ENCODE results near the gene FAM50A. TPM values are rescaled to one million over a fixed set of nuclear protein-coding genes. Genes with fewer than 3 reads are reported as not detected.

FAM50A gene
- total RNA-seq, 2 experiments from 2014 or later, result 66.2 to 70.5 TPM

GRCh38 chrX:154478728-154479622, 35.0 kb downstream of the FAM50A start, which contains the start of gene LAGE3:
Gene LAGE3 (minus strand): TSS chrX:154479281. CDS start chrX:154478915, 366 bp downstream.
- H3K4me3 Mint-ChIP-seq, result peak within 1 kb of the TSS; percentile 77
- no peaks in the 10 kb centered on the region for H3K27me3 Mint-ChIP-seq
- H3K9me3 Mint-ChIP-seq (ENCODE audit: low read depth), result no peaks in the 10 kb centered on the region
- H3K36me3 Mint-ChIP-seq, result peaks cover 4% of the 10 kb centered on the region
- CTCF ChIA-PET, result interaction anchor here (1.0 kb wide), 1 partner anchor 48 kb away, joined by 4 read pairs; no protein-coding TSS in a partner anchor
- DNase-seq (peak; percentile 95), ATAC-seq (peak; percentile 96)
- peaks cover 30% of the 10 kb centered on the region for H3K4me1 Mint-ChIP-seq
- H3K27ac Mint-ChIP-seq, result peak within 1 kb of the TSS; percentile 85

DNA sequence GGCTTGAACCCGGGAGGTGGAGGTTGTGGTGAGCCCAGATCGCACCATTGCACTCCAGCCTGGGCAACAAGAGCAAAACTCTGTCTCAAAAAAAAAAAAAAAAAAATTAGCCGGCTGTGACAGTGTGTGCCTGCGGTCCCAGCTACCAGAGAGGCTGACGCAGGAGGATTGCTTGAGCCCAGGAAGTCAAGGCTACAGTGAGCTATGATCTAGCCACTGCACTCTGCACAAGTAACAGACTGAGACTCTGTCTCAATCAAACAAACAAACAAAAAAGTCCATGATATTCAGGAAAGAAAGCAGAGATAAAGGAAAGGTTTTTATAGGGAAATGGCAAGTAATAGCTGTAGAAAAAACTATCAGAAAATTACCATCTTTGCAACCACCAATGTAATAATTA, 37.3 kb downstream of the FAM50A start:
- CTCF ChIA-PET, result interaction anchor here (1.2 kb wide), 1 partner anchor 108 kb away, joined by 3 read pairs; no protein-coding TSS in a partner anchor
- Mint-ChIP-seq H3K27me3 (no peaks in the 10 kb centered on the region), H3K36me3 (peaks cover 2% of the 10 kb centered on the region), H3K27ac (no peak overlapping the region), H3K9me3 (ENCODE audit: low read depth) (no peaks in the 10 kb centered on the region), H3K4me1 (peaks cover 35% of the 10 kb centered on the region), H3K4me3 (no peak overlapping the region)
- no peak for ATAC-seq
- DNase-seq, result no peak

GRCh38 chrX:154481911-154482601, 38.1 kb downstream of the FAM50A start:
- H3K9me3 Mint-ChIP-seq (ENCODE audit: low read depth), result no peaks in the 10 kb centered on the region
- CTCF ChIA-PET, result interaction anchor here (0.6 to 1.2 kb wide), 2 partner anchors 108 to 819 kb away, joined by 3 to 6 read pairs; no protein-coding TSS in a partner anchor
- no peak for ATAC-seq
- DNase-seq, result no peak
- peak overlapping the region; percentile 9 for H3K4me3 Mint-ChIP-seq
- H3K4me1 Mint-ChIP-seq, result peaks cover 30% of the 10 kb centered on the region
- no peak overlapping the region for H3K27ac Mint-ChIP-seq
- H3K36me3 Mint-ChIP-seq, result peaks cover 2% of the 10 kb centered on the region
- no peaks in the 10 kb centered on the region for H3K27me3 Mint-ChIP-seq

DNA sequence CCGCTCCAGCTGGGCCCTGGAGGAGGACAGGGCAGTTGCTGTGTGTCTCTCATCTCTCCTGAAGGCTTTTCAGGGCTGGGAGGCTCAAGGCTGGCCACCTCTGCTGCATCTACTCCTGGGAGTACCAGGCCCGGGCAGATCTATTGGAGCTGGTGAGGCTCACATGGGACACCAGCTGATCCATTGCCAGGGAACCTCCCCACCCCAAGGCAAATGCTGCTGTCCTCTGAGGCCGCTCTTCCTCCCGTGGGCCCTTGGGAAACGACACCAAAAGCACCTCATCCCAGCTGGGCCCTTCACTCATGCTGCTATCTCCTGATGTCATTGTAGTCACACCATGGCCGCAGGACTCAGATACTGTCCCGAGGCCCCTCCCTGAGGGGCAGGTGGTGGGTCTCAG, 38.8 kb downstream of the FAM50A start:
- Mint-ChIP-seq H3K36me3 (peaks cover 2% of the 10 kb centered on the region), H3K4me3 (no peak overlapping the region), H3K27me3 (no peaks in the 10 kb centered on the region), H3K27ac (no peak overlapping the region), H3K9me3 (ENCODE audit: low read depth) (no peaks in the 10 kb centered on the region), H3K4me1 (peaks cover 27% of the 10 kb centered on the region)
- CTCF ChIA-PET, result interaction anchor here (0.6 kb wide), 1 partner anchor 820 kb away, joined by 6 read pairs; no protein-coding TSS in a partner anchor
- no peak for ATAC-seq
- DNase-seq, result no peak

GRCh38 chrX:154483325-154483724, 39.4 kb downstream of the FAM50A start:
- no peak for DNase-seq
- peaks cover 28% of the 10 kb centered on the region for H3K4me1 Mint-ChIP-seq
- CTCF ChIA-PET, result interaction anchor here (1.3 kb wide), 1 partner anchor 85 kb away, joined by 3 read pairs; the partner anchor contains the start of gene RPL10
- no peak for ATAC-seq
- no peak overlapping the region for H3K4me3 Mint-ChIP-seq
- no peak overlapping the region for H3K27ac Mint-ChIP-seq
- H3K27me3 Mint-ChIP-seq, result no peaks in the 10 kb centered on the region
- H3K36me3 Mint-ChIP-seq, result peaks cover 2% of the 10 kb centered on the region
- no peaks in the 10 kb centered on the region for H3K9me3 Mint-ChIP-seq (ENCODE audit: low read depth)

DNA sequence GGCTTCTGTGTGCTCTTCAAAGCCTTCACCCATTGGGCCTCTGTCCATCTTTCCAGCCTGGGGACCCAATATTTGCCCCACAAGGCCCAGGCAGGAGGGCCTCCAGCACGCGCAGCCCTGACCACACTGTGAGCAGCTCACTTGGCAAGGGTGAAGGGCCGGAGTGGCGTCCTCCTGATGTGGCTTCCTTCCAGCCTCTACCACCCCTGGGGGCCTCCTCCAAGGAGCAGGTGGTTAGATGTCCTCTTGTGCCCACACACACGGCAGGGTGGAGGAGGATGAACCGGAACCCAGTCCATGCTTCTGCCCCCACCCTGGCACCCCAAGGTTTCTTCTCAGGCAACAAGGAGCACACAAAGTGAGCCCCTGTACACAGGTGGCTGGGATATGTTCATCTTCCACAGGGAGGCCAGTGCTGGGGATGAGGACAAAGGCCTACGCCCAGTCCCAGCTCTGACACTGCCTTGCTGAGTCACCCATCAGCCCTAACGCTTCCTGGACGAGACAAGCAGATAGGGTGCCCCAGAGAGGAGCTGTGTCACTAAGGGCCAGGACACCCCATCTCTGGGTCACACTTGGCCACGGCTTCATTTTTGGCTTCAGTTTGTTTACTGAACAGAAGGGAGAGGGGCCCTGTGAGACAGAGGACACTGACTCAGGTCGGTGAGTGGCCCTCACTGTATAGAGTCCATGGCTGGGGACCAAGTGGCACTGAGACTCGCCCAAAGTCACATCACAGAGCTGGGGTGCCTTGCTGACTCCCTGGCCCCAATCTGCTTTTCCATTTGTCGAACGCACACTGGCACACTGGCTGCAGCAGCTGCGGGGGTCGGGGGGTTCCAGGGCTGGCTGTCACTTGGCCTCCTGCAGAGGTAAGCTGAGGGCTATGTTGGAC, 40.6 kb downstream of the FAM50A start:
- H3K4me3 Mint-ChIP-seq, result no peak overlapping the region
- no peaks in the 10 kb centered on the region for H3K9me3 Mint-ChIP-seq (ENCODE audit: low read depth)
- no peaks in the 10 kb centered on the region for H3K27me3 Mint-ChIP-seq
- no peak overlapping the region for H3K27ac Mint-ChIP-seq
- peaks cover 36% of the 10 kb centered on the region for H3K4me1 Mint-ChIP-seq
- H3K36me3 Mint-ChIP-seq, result peaks cover 2% of the 10 kb centered on the region
- DNase-seq, result no peak
- ATAC-seq, result no peak
- CTCF ChIA-PET, result interaction anchor here (1.3 kb wide), 2 partner anchors 43 to 86 kb away, joined by 3 read pairs; partner anchors contain the start of gene RPL10

DNA sequence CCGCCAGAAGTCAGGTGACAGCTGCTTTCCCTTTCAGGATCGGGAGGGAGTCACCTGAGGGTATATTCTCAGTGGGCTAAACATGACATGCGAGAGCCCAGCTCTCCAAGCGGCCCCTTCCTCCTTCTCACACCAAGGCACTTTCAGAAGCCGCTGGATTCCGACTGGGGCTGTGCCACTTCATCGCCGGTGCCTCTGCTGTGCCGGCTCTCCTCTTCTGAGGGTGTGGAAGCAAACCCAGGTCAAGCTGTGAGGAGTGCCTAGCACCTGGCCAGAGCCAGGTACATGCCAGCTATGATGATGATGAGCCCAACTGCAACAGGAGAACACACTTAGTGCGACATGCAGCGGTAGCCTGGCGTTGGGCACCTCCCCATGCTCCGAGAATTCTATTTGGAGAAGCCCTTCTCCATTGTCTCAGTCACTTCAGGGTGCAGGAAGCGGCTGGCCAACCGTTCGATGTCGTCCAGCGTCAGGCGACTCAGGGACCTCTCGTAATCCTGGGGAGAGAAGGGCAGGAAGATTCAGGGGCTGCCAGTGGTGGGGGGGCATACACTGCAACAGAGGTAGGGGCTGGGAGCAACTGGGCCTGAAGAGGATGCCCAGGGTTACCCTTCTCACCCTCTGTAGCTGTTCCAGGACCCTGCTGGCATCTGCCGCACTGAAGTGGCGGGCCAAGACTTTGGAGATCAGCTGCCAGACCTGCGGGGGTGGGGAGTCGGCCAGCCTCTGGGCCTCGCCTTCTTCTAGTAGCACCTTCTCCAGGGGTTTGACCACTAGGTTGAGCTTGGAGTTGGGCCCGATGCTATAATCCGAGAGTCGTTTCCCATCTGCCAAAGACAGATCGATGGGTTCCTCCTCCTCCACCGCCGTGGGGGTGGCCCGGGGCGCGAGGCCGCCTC, 41.5 kb downstream of the FAM50A start:
- no peak for DNase-seq
- CTCF ChIA-PET, result interaction anchor here (1.0 to 1.6 kb wide), 3 partner anchors 42 to 56 kb away, joined by 3 read pairs; no protein-coding TSS in a partner anchor
- peaks cover 2% of the 10 kb centered on the region for H3K36me3 Mint-ChIP-seq
- H3K4me3 Mint-ChIP-seq, result peak overlapping the region; percentile 61
- peak overlapping the region; percentile 76 for H3K27ac Mint-ChIP-seq
- ATAC-seq, result no peak
- no peaks in the 10 kb centered on the region for H3K9me3 Mint-ChIP-seq (ENCODE audit: low read depth)
- H3K27me3 Mint-ChIP-seq, result no peaks in the 10 kb centered on the region
- H3K4me1 Mint-ChIP-seq, result peaks cover 37% of the 10 kb centered on the region

GRCh38 chrX:154486052-154486395, 42.1 kb downstream of the FAM50A start:
- Mint-ChIP-seq H3K9me3 (ENCODE audit: low read depth) (no peaks in the 10 kb centered on the region), H3K27ac (no peak overlapping the region), H3K36me3 (peaks cover 2% of the 10 kb centered on the region), H3K4me3 (peak overlapping the region; percentile 63), H3K4me1 (peaks cover 39% of the 10 kb centered on the region), H3K27me3 (no peaks in the 10 kb centered on the region)
- CTCF ChIA-PET, result interaction anchor here (1.0 to 1.6 kb wide), 4 partner anchors 42 to 113 kb away, joined by 3 read pairs; no protein-coding TSS in a partner anchor
- DNase-seq (peak; percentile 56), ATAC-seq (peak; percentile 4)

DNA sequence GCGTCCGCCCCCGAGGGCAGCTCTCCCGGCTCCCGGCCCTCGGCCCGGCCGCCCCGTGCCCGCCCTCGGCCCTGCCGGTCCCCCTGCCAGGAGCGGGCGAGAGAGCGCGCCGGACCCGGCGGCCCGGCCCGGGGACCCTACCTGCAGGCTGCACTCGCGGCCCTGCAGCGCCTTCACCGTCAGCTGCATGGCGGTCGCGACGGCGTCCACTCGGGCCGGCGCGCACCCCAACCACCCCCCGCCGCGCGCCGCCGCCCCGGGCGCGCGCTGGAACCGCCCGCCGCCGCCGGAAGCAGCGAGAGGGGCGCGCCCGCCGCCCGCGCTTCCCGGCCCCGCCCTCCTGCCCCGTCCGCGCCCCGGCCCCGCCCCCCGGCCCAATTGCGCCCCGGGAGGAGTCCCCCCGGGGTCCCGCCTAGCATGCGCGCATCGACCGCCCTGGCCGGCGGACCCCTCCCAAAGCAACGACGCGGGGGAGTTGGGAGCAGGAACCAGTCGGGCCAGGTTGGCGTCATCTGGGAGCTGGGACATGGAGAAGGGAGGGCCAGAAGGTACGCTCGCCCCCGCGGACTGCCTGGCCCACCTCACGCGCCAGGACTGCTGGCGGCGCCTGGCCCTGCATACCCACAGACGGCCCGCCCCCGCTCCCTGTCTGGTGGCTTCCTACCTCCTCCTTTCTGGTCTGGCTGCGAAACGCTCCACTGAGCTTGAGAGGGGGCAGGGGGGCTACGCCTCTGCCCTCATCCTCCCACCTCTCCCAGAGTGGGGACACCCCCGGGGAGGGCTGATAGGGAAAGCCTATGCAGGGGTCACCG, 42.7 kb downstream of the FAM50A start, which contains the start of gene UBL4A:
TSS of gene UBL4A (minus strand) at position 220 of the 812 bp plus-strand sequence. CDS start at position 189, 31 bp downstream.
- ATAC-seq (peak; percentile 27), DNase-seq (peak; percentile 62)
- H3K27me3 Mint-ChIP-seq, result no peaks in the 10 kb centered on the region
- peak within 1 kb of the TSS; percentile 63 for H3K4me3 Mint-ChIP-seq
- no peaks in the 10 kb centered on the region for H3K9me3 Mint-ChIP-seq (ENCODE audit: low read depth)
- peak within 1 kb of the TSS; percentile 76 for H3K27ac Mint-ChIP-seq
- CTCF ChIA-PET, result interaction anchor here (1.0 to 1.6 kb wide), 3 partner anchors 46 to 113 kb away, joined by 3 read pairs; no protein-coding TSS in a partner anchor
- H3K4me1 Mint-ChIP-seq, result peaks cover 41% of the 10 kb centered on the region
- peaks cover 2% of the 10 kb centered on the region for H3K36me3 Mint-ChIP-seq

GRCh38 chrX:154487518-154488290, 43.8 kb downstream of the FAM50A start:
- Mint-ChIP-seq H3K27me3 (no peaks in the 10 kb centered on the region), H3K9me3 (ENCODE audit: low read depth) (no peaks in the 10 kb centered on the region), H3K4me3 (peak overlapping the region; percentile 63), H3K4me1 (peaks cover 38% of the 10 kb centered on the region), H3K36me3 (peaks cover 2% of the 10 kb centered on the region), H3K27ac (no peak overlapping the region)
- ATAC-seq (no peak), DNase-seq (no peak)
- CTCF ChIA-PET, result interaction anchor here (0.6 to 1.6 kb wide), 2 partner anchors 59 to 508 kb away, joined by 3 read pairs; no protein-coding TSS in a partner anchor
